ENCODE data around the gene GSC2.

The GSC2 gene
- 0 reads per million in 2 donors for total RNA-seq

- no peak for DNase-seq
These were observed at the start of gene GSC2 for GRCh38 chr22:19149991-19150390. Gene GSC2 (minus strand): TSS chr22:19150292. CDS start chr22:19150283, 9 bp downstream.

- no peak for DNase-seq
These were observed 49.4 kb upstream of the GSC2 start for GRCh38 chr22:19199479-19199878.

GRCh38 chr22:19197997-19198865, 48.1 kb upstream of the GSC2 start:
- no peak for DNase-seq

DNA sequence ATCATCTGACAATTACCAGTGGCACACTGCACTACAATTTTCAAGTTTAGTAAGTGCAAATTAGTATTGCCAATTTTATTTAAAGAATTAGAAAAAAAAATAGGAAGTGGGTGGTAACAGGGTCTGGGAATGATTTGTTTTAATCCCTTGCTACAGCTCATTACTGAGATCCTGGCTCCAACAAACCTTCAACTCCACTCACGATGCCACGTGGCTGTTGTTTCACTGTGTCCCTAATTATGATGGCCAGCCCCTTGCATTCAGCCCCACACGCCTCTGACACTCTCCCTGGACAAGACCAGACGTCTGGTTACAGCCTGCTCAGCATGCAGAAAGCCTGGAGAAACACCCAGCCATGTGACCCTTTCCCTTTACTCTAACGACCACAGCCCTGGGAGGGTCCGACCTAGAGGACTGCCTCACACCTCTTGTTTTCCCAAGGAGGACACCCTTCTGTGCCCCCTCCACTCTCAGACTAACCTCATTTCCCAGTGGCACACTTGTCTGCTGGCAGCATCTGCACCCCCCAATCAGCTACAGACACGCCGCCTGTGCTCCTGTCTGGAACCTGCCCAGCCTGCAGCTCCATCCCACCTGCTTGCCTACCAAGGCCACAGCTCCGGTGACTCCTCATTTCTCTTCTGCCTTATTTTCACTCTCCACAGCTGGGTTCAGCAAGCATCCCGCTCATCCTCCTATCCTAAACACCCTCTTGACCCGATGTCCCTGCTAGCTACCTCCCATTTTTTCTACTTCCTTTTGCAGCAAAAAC, 46.9 kb upstream of the GSC2 start:
- no peak for DNase-seq

DNA sequence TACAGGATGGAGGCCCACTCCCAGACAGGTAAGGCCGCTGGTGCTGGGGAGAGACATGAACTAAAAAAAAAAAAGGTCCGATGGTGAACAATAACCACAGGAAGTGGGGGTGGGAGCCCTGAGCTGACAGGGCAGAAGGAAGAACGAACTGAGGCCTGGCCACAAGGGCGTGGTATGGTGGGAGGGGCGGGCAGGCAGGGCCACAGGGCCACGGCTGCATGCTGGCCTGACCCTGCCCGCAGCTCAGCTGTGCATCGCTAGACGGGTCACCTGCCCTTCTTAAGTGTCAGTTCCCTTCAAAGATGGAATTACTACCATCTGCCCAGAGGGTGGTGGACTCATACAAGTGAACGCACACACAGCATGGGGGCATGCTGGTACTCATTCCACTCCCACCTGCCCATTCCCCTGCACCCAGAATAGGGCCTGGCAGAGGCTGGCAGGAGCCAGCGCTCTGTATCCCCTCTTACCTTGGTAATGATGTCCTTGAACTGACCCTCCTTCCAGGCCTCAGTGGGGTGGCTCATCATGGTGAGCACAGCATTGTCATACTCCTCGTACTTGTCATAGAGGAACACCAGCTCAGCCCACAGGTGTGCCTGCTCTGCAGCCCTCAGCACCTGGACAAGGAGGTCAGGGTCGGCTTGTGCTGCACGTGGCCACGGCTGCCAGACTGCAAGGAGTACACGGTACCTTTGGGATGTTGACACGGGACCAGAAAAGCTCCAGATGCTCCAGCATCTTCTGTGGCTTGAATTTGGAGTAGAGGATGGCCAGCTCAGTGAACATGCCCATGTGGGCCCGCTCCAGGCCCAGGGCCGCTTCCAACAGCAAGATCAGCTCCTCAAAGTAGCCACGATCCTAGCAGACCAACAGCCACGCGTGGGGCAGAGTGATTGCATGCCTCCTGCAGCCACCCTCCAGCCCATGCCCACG, 46.0 kb upstream of the GSC2 start:
- no peak for DNase-seq

GRCh38 chr22:19194766-19195536, 44.9 kb upstream of the GSC2 start:
- no peak for DNase-seq

DNA sequence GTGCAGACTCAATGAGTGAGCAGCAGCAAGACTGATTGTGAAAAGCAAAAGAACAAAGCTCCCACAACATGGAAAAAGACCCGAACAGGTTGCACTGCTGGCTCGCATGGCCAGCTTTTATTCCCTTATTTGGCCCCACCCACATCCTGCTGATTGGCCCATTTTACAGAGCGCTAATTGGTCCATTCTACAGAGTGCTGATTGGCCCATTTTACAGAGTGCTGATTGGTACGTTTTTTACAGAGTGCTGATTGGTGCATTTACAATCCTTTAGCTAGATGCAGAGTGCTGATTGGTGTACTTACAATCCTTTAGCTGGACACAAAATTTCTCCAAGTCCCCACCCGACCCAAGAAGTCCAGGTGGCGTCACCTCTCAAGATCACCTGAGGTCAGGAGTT, 43.8 kb upstream of the GSC2 start:
- no peak for DNase-seq

GRCh38 chr22:19187716-19188563, 37.8 kb upstream of the GSC2 start:
- DNase-seq = no peak

DNA sequence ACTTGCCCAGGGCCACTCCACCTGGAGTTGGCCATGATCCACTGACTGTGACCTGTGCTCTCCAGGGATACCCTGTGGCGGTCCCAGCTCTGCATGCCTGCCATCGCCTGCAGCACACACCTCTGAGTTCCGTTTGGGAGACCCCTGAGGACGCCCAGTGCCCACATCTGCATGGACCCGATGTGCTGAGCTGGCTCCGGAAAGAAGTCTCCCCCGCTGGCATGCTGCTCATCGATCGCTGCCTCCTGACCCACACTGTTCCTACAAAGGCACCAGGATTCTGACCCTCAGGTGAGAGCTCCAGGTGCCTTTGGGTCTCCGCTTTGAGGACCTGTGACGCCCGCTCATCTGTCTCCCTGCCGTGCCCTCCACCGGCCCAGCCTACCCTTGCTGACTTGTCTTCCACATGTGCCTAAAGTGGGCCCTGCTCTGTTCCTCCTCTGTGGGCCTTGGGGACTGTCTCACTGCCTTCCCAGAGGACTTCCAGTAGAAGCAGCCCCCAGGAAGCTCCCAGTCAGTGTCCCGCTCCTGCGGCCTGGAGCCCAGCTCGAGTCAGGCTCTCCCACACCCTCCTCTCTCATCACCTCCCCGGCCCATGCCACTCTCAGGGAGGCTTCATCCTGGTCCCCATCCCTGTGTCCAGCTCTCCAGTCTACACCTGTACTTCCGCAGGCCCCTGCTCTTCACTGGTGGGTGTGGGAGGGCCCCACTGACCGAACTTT, 34.3 kb upstream of the GSC2 start:
- no peak for DNase-seq

DNA sequence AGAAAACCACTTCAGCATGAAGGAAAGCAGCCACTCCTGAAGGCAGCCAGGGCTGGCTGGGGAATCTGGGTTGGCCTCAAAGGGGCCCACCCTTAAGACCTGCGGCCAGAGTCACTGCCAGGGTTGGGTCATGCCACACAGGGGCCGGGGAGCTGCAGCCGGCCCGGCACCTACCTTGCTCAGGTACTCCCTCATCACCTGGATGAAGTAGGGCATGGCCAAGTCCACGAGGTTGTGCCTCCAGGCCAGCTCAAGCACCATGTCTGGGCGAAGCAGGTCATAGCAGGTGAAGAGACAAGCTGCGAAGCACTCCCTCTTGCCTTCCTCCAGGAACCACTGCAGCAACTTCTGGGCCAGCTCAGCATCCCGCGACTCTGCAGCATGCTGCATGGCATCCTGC, 33.1 kb upstream of the GSC2 start:
- DNase-seq = no peak

GRCh38 chr22:19182472-19183157, 32.5 kb upstream of the GSC2 start:
- DNase-seq = no peak

DNA sequence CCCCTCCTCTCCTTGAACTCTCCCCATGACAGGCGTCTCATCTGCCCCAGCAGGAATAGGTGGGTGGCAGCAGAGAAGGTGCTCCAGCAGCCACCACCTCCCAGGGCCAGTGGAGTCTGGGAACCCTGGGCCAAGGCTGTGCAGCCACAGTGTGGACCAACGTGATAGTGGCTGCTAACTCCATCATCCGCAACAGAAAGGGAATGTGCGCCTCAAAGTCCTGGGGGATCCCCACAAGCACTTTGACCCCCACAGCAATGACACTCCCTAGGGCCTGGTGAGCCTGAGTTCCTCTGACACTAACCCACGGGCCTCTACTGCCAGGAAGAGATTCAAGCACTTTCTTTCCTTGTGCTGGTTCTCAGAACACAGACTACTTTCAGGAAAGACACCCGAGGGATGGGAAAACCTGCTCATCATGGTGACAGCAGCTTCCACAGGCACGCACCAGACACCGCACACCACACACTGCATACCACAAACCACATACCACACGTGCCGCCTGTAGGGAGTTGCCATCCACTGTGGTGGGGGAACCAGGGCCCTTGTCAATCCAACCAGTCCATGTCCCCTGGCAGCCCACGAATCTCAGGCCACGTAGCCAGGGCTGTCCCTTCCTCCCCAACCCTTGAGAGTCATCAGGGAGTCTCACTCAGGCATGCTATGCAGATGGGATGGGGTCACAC, 31.8 kb upstream of the GSC2 start:
- DNase-seq = no peak

- no peak for DNase-seq
These were observed 30.8 kb upstream of the GSC2 start for GRCh38 chr22:19180740-19181410.

DNA sequence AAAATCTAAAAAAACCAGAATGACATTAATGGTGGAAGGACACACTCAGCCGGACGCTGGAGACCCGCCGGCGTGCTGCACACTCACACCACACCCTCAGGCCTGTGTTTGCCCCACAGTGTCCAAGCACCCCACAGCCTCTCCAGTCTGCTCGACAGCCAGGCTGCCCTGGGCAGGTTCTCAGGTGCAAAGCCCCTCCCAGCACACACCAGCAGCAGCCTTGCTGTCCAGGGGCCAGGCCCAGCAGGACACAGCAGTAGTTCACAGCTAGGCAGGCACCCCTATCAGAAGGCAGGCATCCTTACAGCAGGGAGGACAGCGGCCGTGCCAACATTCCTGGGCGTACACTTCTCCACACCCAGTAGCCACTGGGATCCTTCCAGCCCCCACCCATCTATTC, 30.1 kb upstream of the GSC2 start:
- DNase-seq = no peak

GRCh38 chr22:19179497-19180048, 29.5 kb upstream of the GSC2 start:
- no peak for DNase-seq

- DNase-seq = peak; percentile 64
These were observed 28.8 kb upstream of the GSC2 start, which contains the start of gene SLC25A1 for GRCh38 chr22:19178657-19179496. Gene SLC25A1 (minus strand): TSS chr22:19178736. CDS start chr22:19178673, 63 bp downstream.

- DNase-seq = peak; percentile 54
These were observed 28.1 kb upstream of the GSC2 start for GRCh38 chr22:19178065-19178656.

Measured in activated gamma-delta T cell (primary cell).